A549 (cell line): Measurements from ENCODE around the gene LGI1. TPM values are rescaled to one million over a fixed set of nuclear protein-coding genes. Genes with fewer than 3 reads are reported as not detected.

ENCODE experiments used
- ATAC-seq, 2 experiments: fragments of 200-7000 bp in 1 of 2; fragments of >200 bp in 1 of 2; cut with Nextera tagmentation in 1 of 2; cut with Tn5 transposase in 1 of 2; 3 replicates each; pipeline versions ENCODE4 v1.8.0 to v1.9.1; 2018 to 2020; ENCODE audit warnings: mild to moderate bottlenecking in 1 of 2, moderate library complexity in 1 of 2
- CTCF ChIA-PET: fragments of 300-600 bp; sonication (Branson Sonifier 250); formaldehyde crosslinking; extraction: SDS; loops from one replicate; lab custom pipeline; 2021; ENCODE audit warnings: antibody characterized with exemption, inconsistent platforms; lab: Yijun Ruan, JAX
- POLR2A ChIA-PET: fragments of 350-600 bp; formaldehyde crosslinking; extraction: SDS; loops from one replicate; lab custom pipeline; 2021; ENCODE audit warnings: antibody characterized with exemption, inconsistent platforms; lab: Yijun Ruan, JAX
- DNase-seq, 2 experiments: peaks; one replicate each; pipeline versions ENCODE4 v3.0.0 to v3.0.0-alpha.2; 2011 to 2016; ENCODE audit warnings: low read depth in 1 of 2, low spot score in 1 of 2
- FAIRE-seq: peaks from 2 replicates; lab custom pipeline; 2011; peaks lifted over from hg19 to GRCh38; lab: Jason Lieb, UNC
- H3K27ac ChIP-seq, 2 experiments: fragments of >200 bp; sonication (Bioruptor Twin); formaldehyde crosslinking; 3 replicates each; pipeline ENCODE4 v1.5.1; 2016 to 2017
- H3K4me1 ChIP-seq: fragments of >200 bp; sonication (Bioruptor Twin); formaldehyde crosslinking; 3 replicates; pipeline ENCODE4 v1.6.1; 2016
- H3K4me2 ChIP-seq: fragments of >200 bp; sonication (Bioruptor Twin); formaldehyde crosslinking; 3 replicates; pipeline ENCODE4 v1.6.1; 2016
- H3K4me3 ChIP-seq: fragments of >200 bp; sonication (Bioruptor Twin); formaldehyde crosslinking; 3 replicates; pipeline ENCODE4 v1.5.1; 2016
- H3K9me3 ChIP-seq: fragments of >200 bp; sonication (Bioruptor Twin); formaldehyde crosslinking; 3 replicates; pipeline ENCODE4 v1.6.1; 2016
- ATOH8 ChIP-seq: fragments of 250-450 bp; sonication (Bioruptor Pico); IDR thresholded peaks from 2 replicates; pipeline ENCODE4 v1.5.0; 2020; ENCODE audit warnings: low read depth, mild to moderate bottlenecking, moderate library complexity
- BCL3 ChIP-seq: fragments of >200 bp; sonication (Bioruptor Twin); formaldehyde crosslinking; IDR thresholded peaks from 3 replicates; pipeline ENCODE4 v1.6.1; 2016
- EHF ChIP-seq: fragments of 250-450 bp; sonication (Bioruptor Pico); IDR thresholded peaks from 2 replicates; pipeline ENCODE4 v1.5.0; 2020; ENCODE audit warnings: mild to moderate bottlenecking
- FOSL2 ChIP-seq, 2 experiments: fragments of 450-650 bp in 1 of 2; fragments of >200 bp in 1 of 2; sonication (Bioruptor Twin) in 1 of 2; formaldehyde crosslinking; IDR thresholded peaks; 2 replicates each; pipeline versions ENCODE4 v1.5.0 to v1.6.1; 2016 to 2020; ENCODE audit warnings: mild to moderate bottlenecking in 1 of 2, moderate library complexity in 1 of 2
- FOXS1 ChIP-seq: fragments of 250-450 bp; sonication (Bioruptor Pico); IDR thresholded peaks from 2 replicates; pipeline ENCODE4 v1.5.0; 2020; ENCODE audit warnings: mild to moderate bottlenecking, moderate library complexity
- HOXB5 ChIP-seq: fragments of 250-450 bp; sonication (Bioruptor Pico); IDR thresholded peaks from 2 replicates; pipeline ENCODE4 v1.5.0; 2020; ENCODE audit warnings: mild to moderate bottlenecking, moderate library complexity
- KDM1A ChIP-seq: fragments of 200-600 bp; sonication (generic); IDR thresholded peaks from 2 replicates; pipeline ENCODE4 v1.6.1; 2016; ENCODE audit warnings: low read depth, mild to moderate bottlenecking
- KDM5A ChIP-seq: fragments of 200-600 bp; sonication (generic); IDR thresholded peaks from 2 replicates; pipeline ENCODE4 v1.6.1; 2016; ENCODE audit warnings: antibody characterized with exemption, mild to moderate bottlenecking
- MAFK ChIP-seq: fragments of 450-650 bp; IDR thresholded peaks from 2 replicates; pipeline ENCODE4 v1.6.1; 2014; ENCODE audit not compliant: partially characterized antibody
- NR3C1 ChIP-seq: fragments of >200 bp; sonication (Bioruptor Twin); formaldehyde crosslinking; IDR thresholded peaks from 3 replicates; pipeline ENCODE4 v1.6.1; 2017
- RAD21 ChIP-seq, 2 experiments: fragments of >200 bp in 1 of 2; sonication (Bioruptor Twin) in 1 of 2; formaldehyde crosslinking in 1 of 2; IDR thresholded peaks in 1 of 2; conservative IDR thresholded peaks in 1 of 2; 2 replicates in 1 of 2; 3 replicates in 1 of 2; pipeline ENCODE4 v1.6.1; 2012 to 2018; ENCODE audit warnings: inconsistent platforms in 1 of 2
- RCOR1 ChIP-seq: fragments of 150-350 bp; IDR thresholded peaks from 2 replicates; pipeline ENCODE4 v1.6.1; 2014; ENCODE audit warnings: antibody characterized with exemption, low read length, low read depth
- REST ChIP-seq: fragments of 200-600 bp; sonication (generic); IDR thresholded peaks from 2 replicates; pipeline ENCODE4 v1.6.1; 2016; ENCODE audit warnings: antibody characterized with exemption, mild to moderate bottlenecking, moderate library complexity
- WGBS: methylation state at CpG from one replicate; pipeline ENCODE4 v1.1.6; 2017; ENCODE audit errors: missing lambda C conversion rate; 5-methylcytosine and 5-hydroxymethylcytosine counted together
- polyA plus RNA-seq, 4 experiments: library from polyadenylated mRNA; depleted of rRNA in 3 of 4; stranded (reverse); fragments of >200 nt; fragmentation: RNase III in 1 of 4; extraction: RNeasy Plus Mini Kit Qiagen cat#74134 plus additional on column Dnase treatment in 1 of 4; gene quantifications; 2 replicates in 3 of 4; 3 replicates in 1 of 4; pipeline ENCODE4 v1.2.3, GENCODE V29; 2011 to 2017
- TF ChIP-seq, protein P1 (sequence below): fragments of >200 bp; sonication (Bioruptor Twin); formaldehyde crosslinking; IDR thresholded peaks from 2 replicates; pipeline ENCODE4 v1.6.1; 2016

The LGI1 gene
- polyA plus RNA-seq, 2 of the 4 experiments (the other 2 are of a cell fraction) = not detected

- no peak for FAIRE-seq
- peak overlapping the region; percentile 5; the same call in 1 of the 3 replicates for H3K4me2 ChIP-seq
- no peak overlapping the region for H3K4me3 ChIP-seq
- H3K4me1 ChIP-seq = peaks cover 9% of the 10 kb centered on the region; the same call in 2 of the 3 replicates
- CTCF ChIA-PET = interaction anchor here (0.8 to 1.2 kb wide), 3 partner anchors 16 to 117 kb away, joined by 3 read pairs; no protein-coding TSS in a partner anchor
- 0 out of 6 replicates have a peak overlapping the region, but pooled peaks of 1 of the 2 experiments have one; percentile 18 for H3K27ac ChIP-seq
- TF ChIP-seq FOSL2 (IDR thresholded peaks at IDR 0.05) = peak; percentile 3; the same call in 1 of the 2 replicates
- no peak for TF ChIP-seq FOSL2 (CRISPR knock-in tag; IDR thresholded peaks at IDR 0.05)
- TF ChIP-seq NR3C1 = no peak
- TF ChIP-seq, all 56 proteins: peak for 1
- peak; percentile 62 to 73; a peak in 4 of 6 replicates for ATAC-seq
- peak; percentile 39 to 47 for DNase-seq
- H3K9me3 ChIP-seq = peaks cover 3% of the 10 kb centered on the region; the same call in 1 of the 3 replicates
- POLR2A ChIA-PET = interaction anchor here (1.2 kb wide), 1 partner anchor 20 kb away, joined by 4 read pairs; the partner anchor contains the start of gene FRA10AC1
Measured at GRCh38 chr10:93722550-93722949, 35.2 kb upstream of the LGI1 start.

GRCh38 chr10:93723153-93723552 lies 34.6 kb upstream of the LGI1 start:
- H3K4me1 ChIP-seq = peaks cover 9% of the 10 kb centered on the region; the same call in 2 of the 3 replicates
- POLR2A ChIA-PET = interaction anchor here (1.2 kb wide), 1 partner anchor 21 kb away, joined by 4 read pairs; the partner anchor contains the start of gene FRA10AC1

GRCh38 chr10:93726024-93726423 lies 31.7 kb upstream of the LGI1 start:
- H3K4me2 ChIP-seq = no peak overlapping the region
- no peak overlapping the region for H3K4me3 ChIP-seq
- H3K9me3 ChIP-seq = peaks cover 3% of the 10 kb centered on the region; the same call in 1 of the 3 replicates
- no peak for DNase-seq
- no peak for ATAC-seq
- no peak for FAIRE-seq
- TF ChIP-seq REST (no peak), BCL3 (no peak), RCOR1 (no peak), ATOH8 (CRISPR knock-in tag) (no peak), KDM5A (no peak), MAFK (no peak)
- TF ChIP-seq, protein P1, sequence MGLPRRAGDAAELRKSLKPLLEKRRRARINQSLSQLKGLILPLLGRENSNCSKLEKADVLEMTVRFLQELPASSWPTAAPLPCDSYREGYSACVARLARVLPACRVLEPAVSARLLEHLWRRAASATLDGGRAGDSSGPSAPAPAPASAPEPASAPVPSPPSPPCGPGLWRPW = no peak
- ChIA-PET CTCF (no interaction called here), POLR2A (no interaction called here)
- peaks cover 9% of the 10 kb centered on the region; the same call in 2 of the 3 replicates for H3K4me1 ChIP-seq
- no peak overlapping the region for H3K27ac ChIP-seq
- 8% methylated on average over 1 of the region's 1 CpG for WGBS

More at GRCh38 chr10:93723153-93723552, 34.6 kb upstream of the LGI1 start:
- H3K27ac ChIP-seq = 0 out of 6 replicates have a peak overlapping the region, but pooled peaks of 1 of the 2 experiments have one; percentile 18
- DNase-seq = no peak
- TF ChIP-seq KDM1A (no peak), RAD21 (conservative IDR thresholded peaks at IDR 0.05 in 1 of 2, IDR thresholded peaks at IDR 0.05 in 1 of 2) (no peak), HOXB5 (no peak), EHF (CRISPR knock-in tag) (no peak), MAFK (no peak), RCOR1 (no peak), FOXS1 (no peak)
- peaks cover 3% of the 10 kb centered on the region; the same call in 1 of the 3 replicates for H3K9me3 ChIP-seq
- no peak for ATAC-seq
- H3K4me3 ChIP-seq = no peak overlapping the region
- WGBS = 75% methylated on average over 2 of the region's 2 CpGs
- CTCF ChIA-PET = interaction anchor here (0.9 to 1.2 kb wide), 2 partner anchors 20 to 116 kb away, joined by 3 read pairs; no protein-coding TSS in a partner anchor
- peak; percentile 36 for FAIRE-seq
- H3K4me2 ChIP-seq = no peak overlapping the region
